B cell (primary cell): Measurements from ENCODE around the gene PTCD1. TPM values are rescaled to one million over a fixed set of nuclear protein-coding genes. Genes with fewer than 3 reads are reported as not detected.
A peak's percentile ranks its signal among the peaks of the same experiment; 100 is the strongest.

Experiments used
- ATAC-seq: fragments of 200-7000 bp; cut with Tn5 transposase; one replicate; pipeline ENCODE4 v1.10.0; 2021; ENCODE audit warnings: low read depth, mild to moderate bottlenecking, moderate number of reproducible peaks, moderate library complexity
- CTCF ChIA-PET: fragments of 350-600 bp; sonication (Branson Sonifier 250); formaldehyde crosslinking; loops from one replicate; lab custom pipeline; 2021; ENCODE audit warnings: antibody characterized with exemption, inconsistent platforms; lab: Charles Lee
- POLR2A ChIA-PET: fragments of 350-600 bp; sonication (Branson Sonifier 250); formaldehyde crosslinking; loops from one replicate; lab custom pipeline; 2021; ENCODE audit warnings: antibody characterized with exemption; lab: Charles Lee
- DNase-seq: peaks from one replicate; pipeline ENCODE4 v3.0.0; 2013
- H2AFZ ChIP-seq: 2 replicates; pipeline ENCODE4 v1.6.1; 2012; ENCODE audit warnings: mild to moderate bottlenecking, low read depth, low read length; ENCODE audit not compliant: insufficient read depth, poor library complexity, severe bottlenecking
- H3K27ac ChIP-seq, 2 donors: 1 replicate in 1 of 2; 2 replicates in 1 of 2; pipeline ENCODE4 v1.5.1; 2012 to 2013; ENCODE audit warnings: low read length in 2 of 2, mild to moderate bottlenecking in 2 of 2, moderate library complexity in 1 of 2
- H3K27me3 ChIP-seq, 4 experiments: fragments of 200-600 bp in 1 of 4; sonication (generic) in 1 of 4; replicated peaks in 1 of 4; 1 replicate in 2 of 4; 2 replicates in 2 of 4; pipeline versions ENCODE4 v1.6.1 to v1.7.0; 2013 to 2016; ENCODE audit warnings: low read length in 3 of 4, mild to moderate bottlenecking in 2 of 4, mixed read lengths in 1 of 4, moderate library complexity in 1 of 4; ENCODE audit not compliant: insufficient read depth in 4 of 4, control insufficient read depth in 3 of 4; ENCODE audit errors: control extremely low read depth in 1 of 4
- H3K36me3 ChIP-seq, 2 experiments: replicated peaks in 1 of 2; 1 replicate in 1 of 2; 2 replicates in 1 of 2; pipeline versions ENCODE4 v1.6.1 to v1.7.1; 2013; ENCODE audit warnings: low read length in 1 of 2; ENCODE audit not compliant: insufficient read depth in 2 of 2, control insufficient read depth in 1 of 2; ENCODE audit errors: control extremely low read depth in 1 of 2, extremely low read depth in 1 of 2
- H3K4me1 ChIP-seq, 2 donors: fragments of 200-600 bp in 1 of 2; sonication (generic) in 1 of 2; 1 replicate in 1 of 2; 2 replicates in 1 of 2; pipeline versions ENCODE4 v1.5.1 to v1.6.1; 2013 to 2017; ENCODE audit warnings: low read length in 2 of 2; ENCODE audit not compliant: control insufficient read depth in 2 of 2, insufficient read depth in 2 of 2
- H3K4me2 ChIP-seq: replicated peaks from 2 replicates; pipeline ENCODE3; 2012; ENCODE audit warnings: mild to moderate bottlenecking, low read depth, low read length; ENCODE audit not compliant: poor library complexity, severe bottlenecking
- H3K4me3 ChIP-seq, 5 experiments: fragments of 200-600 bp in 1 of 5; sonication (generic) in 1 of 5; 1 replicate in 3 of 5; 2 replicates in 2 of 5; pipeline versions ENCODE4 v1.5.1 to v1.7.0; 2011 to 2016; ENCODE audit warnings: low read length in 4 of 5, mild to moderate bottlenecking in 4 of 5, low read depth in 2 of 5, control low read depth in 1 of 5, moderate library complexity in 1 of 5; ENCODE audit not compliant: insufficient read depth in 1 of 5; ENCODE audit errors: control extremely low read depth in 1 of 5, extremely low read depth in 1 of 5
- H3K79me2 ChIP-seq: fragments of 200-600 bp; sonication (generic); one replicate; pipeline ENCODE4 v1.6.0; 2016; ENCODE audit warnings: low read length; ENCODE audit not compliant: control insufficient read depth, insufficient read depth
- H3K9ac ChIP-seq: fragments of 200-600 bp; sonication (generic); 2 replicates; pipeline ENCODE4 v1.6.1; 2017; ENCODE audit warnings: mild to moderate bottlenecking, low read length, moderate library complexity
- H3K9me3 ChIP-seq, 3 donors: one replicate each; pipeline versions ENCODE4 v1.6.1 to v1.7.1; 2013; ENCODE audit warnings: low read length in 2 of 3; ENCODE audit not compliant: control insufficient read depth in 2 of 3, insufficient read depth in 1 of 3; ENCODE audit errors: control extremely low read depth in 1 of 3
- H4K20me1 ChIP-seq: 2 replicates; pipeline ENCODE4 v1.6.0; 2012; ENCODE audit warnings: mild to moderate bottlenecking, low read length; ENCODE audit not compliant: insufficient read depth, control insufficient read depth, poor library complexity, severe bottlenecking
- H3K27ac Mint-ChIP-seq: one replicate; pipeline ENCODE4 v1.8.0; 2021; ENCODE audit warnings: mixed read lengths
- H3K27me3 Mint-ChIP-seq: one replicate; pipeline ENCODE4 v1.8.0; 2021; ENCODE audit warnings: mixed read lengths
- H3K4me1 Mint-ChIP-seq: one replicate; pipeline ENCODE4 v1.8.0; 2021; ENCODE audit warnings: mixed read lengths
- H3K4me3 Mint-ChIP-seq: one replicate; pipeline ENCODE4 v1.8.0; 2021; ENCODE audit warnings: mixed read lengths
- H3K9me3 Mint-ChIP-seq: one replicate; pipeline ENCODE4 v1.8.0; 2022; ENCODE audit warnings: mixed read lengths; ENCODE audit not compliant: insufficient read depth
- CTCF ChIP-seq: fragments of 200-600 bp; IDR thresholded peaks from one replicate; pipeline ENCODE4 v1.8.0; 2022; ENCODE audit warnings: antibody characterized with exemption, mild to moderate bottlenecking
- EZH2 ChIP-seq: IDR thresholded peaks from 2 replicates; pipeline ENCODE4 v1.6.1; 2012; ENCODE audit warnings: borderline replicate concordance, low read depth, mild to moderate bottlenecking, moderate library complexity, low read length; ENCODE audit not compliant: insufficient read depth, poor library complexity, severe bottlenecking
- WGBS: methylation state at CpG from one replicate; pipeline ENCODE4 v1.1.5; 2013; ENCODE audit warnings: missing lambda C conversion rate; ENCODE audit not compliant: insufficient coverage; 5-methylcytosine and 5-hydroxymethylcytosine counted together
- intact Hi-C: fragments of 100-400 bp; cut with micrococcal nuclease; formaldehyde crosslinking; loops from one replicate; pipeline ENCODE4 v1.10.0; 2022
- polyA plus RNA-seq: library from polyadenylated mRNA; depleted of rRNA; stranded (reverse); fragments of >200 nt; gene quantifications from 2 replicates; pipeline ENCODE4 v1.2.3, GENCODE V29; 2012
- total RNA-seq, 2 donors: library from RNA; stranded (reverse); fragments of 120-200 nt in 1 of 2; gene quantifications; 1 replicate in 1 of 2; 2 replicates in 1 of 2; pipeline versions ENCODE4 v1.2.3 to v1.2.4, GENCODE V29; 2013 to 2022

Gene PTCD1
- total and polyA plus RNA-seq, 2 donors (not counting 1 experiment from before 2014, with no cell fraction given) = 9.7 to 14.8 TPM

GRCh38 chr7:99384523-99384922 is 54.1 kb downstream of the PTCD1 start:
- intact Hi-C loops = no loop called here
- DNase-seq (no peak), ATAC-seq (no peak)
- H3K36me3 ChIP-seq = peaks cover 0 to 43% of the 10 kb centered on the region in 2 experiments
- H3K79me2 ChIP-seq = peaks cover 82% of the 10 kb centered on the region
- no peaks in the 10 kb centered on the region for H3K27me3 ChIP-seq
- ChIA-PET POLR2A (no interaction called here), CTCF (no interaction called here)
- no peak overlapping the region for H3K4me3 ChIP-seq
- Mint-ChIP-seq H3K4me3 (no peak overlapping the region), H3K27ac (peak overlapping the region; percentile 84), H3K4me1 (peaks cover 41% of the 10 kb centered on the region), H3K9me3 (no peaks in the 10 kb centered on the region), H3K27me3 (no peaks in the 10 kb centered on the region)
- no peak overlapping the region for H3K9ac ChIP-seq
- no peak overlapping the region for H2AFZ ChIP-seq
- no CpG with 5 or more reads among the region's 4 CpGs for WGBS
- H3K4me2 ChIP-seq = peak overlapping the region; percentile 15
- H3K4me1 ChIP-seq = peaks cover 32 to 57% of the 10 kb centered on the region in 2 donors
- H4K20me1 ChIP-seq = peaks cover 75% of the 10 kb centered on the region
- TF ChIP-seq EZH2 (no peak), CTCF (no peak)
- peak overlapping the region; percentile 4 to 79 for H3K27ac ChIP-seq
- no peaks in the 10 kb centered on the region for H3K9me3 ChIP-seq

GRCh38 chr7:99383791-99384370 is 54.7 kb downstream of the PTCD1 start:
- intact Hi-C loops = no loop called here
- Histone ChIP-seq H3K4me3 (no peak overlapping the region), H3K36me3 (peaks cover 0 to 38% of the 10 kb centered on the region in 2 experiments), H3K9ac (no peak overlapping the region), H3K4me1 (peaks cover 38 to 64% of the 10 kb centered on the region in 2 donors), H3K27me3 (no peaks in the 10 kb centered on the region), H3K79me2 (peaks cover 78% of the 10 kb centered on the region), H3K9me3 (no peaks in the 10 kb centered on the region), H4K20me1 (peaks cover 73% of the 10 kb centered on the region), H2AFZ (no peak overlapping the region), H3K27ac (peak overlapping the region; percentile 35 to 79), H3K4me2 (no peak overlapping the region)
- no peaks in the 10 kb centered on the region for H3K27me3 Mint-ChIP-seq
- DNase-seq (no peak), ATAC-seq (no peak)
- peaks cover 47% of the 10 kb centered on the region for H3K4me1 Mint-ChIP-seq
- ChIA-PET POLR2A (no interaction called here), CTCF (no interaction called here)
- H3K4me3 Mint-ChIP-seq = no peak overlapping the region
- TF ChIP-seq CTCF (no peak), EZH2 (no peak)
- 95% methylated on average over 9 of the region's 13 CpGs for WGBS
- H3K9me3 Mint-ChIP-seq = no peaks in the 10 kb centered on the region
- H3K27ac Mint-ChIP-seq = peak overlapping the region; percentile 84
